ENCODE measurements around the gene HSD17B2.

DNA sequence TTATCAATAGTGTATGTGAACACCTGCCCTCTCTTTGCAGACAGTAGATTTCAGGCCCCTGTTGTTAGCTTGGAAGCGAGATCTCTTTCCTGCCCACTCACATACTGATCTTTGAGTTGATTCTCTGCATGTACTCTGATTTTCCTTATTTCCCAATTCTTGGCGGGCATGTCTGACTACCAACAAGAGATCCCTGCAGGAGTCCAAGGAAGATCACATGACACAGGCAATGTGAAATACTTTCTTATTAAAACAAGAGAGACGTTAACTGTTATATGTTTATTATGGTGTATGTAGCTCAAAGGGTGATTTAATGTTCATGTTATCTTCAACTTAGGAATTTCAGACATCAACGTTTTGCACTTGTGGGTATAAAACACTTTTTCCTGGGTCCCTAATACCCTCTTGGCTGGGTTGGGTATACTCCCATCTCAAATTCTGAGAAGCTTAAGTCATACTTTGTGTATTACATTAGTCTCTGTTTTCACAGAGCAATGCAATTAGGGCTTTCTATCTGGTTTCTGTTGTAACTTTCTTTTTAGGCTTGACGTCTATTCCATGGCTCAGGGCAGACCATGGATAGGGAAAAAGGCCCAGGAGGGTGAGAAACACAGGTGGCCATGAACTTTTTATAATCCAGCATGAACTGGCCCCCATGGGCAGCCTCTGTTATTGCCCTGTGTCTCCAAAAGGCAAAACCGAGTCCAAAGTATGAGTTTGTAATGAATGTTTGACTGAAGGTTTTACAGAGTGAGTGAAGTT, 32.2 kb downstream of the HSD17B2 start:
- TF ChIP-seq GATA3 (IDR thresholded peaks at IDR 0.05; ENCODE audit: low read depth, low read length) (no peak), GATA2 (IDR thresholded peaks at IDR 0.05; ENCODE audit: low read depth, low read length) (no peak)
